GM19397 (cell line): ENCODE measurements around the gene LIMS2.
A peak's percentile ranks its signal among the peaks of the same experiment; 100 is the strongest.

Source experiments
- ATAC-seq: cut with Tn5 transposase; IDR thresholded peaks from one replicate; pipeline ENCODE4 v1.9.1; 2021; ENCODE audit warnings: mild to moderate bottlenecking, moderate library complexity; ENCODE audit not compliant: unreplicated experiment

Gene LIMS2

GRCh38 chr2:127647242-127648190 is 27.8 kb downstream of the LIMS2 start:
- ATAC-seq: no peak

DNA sequence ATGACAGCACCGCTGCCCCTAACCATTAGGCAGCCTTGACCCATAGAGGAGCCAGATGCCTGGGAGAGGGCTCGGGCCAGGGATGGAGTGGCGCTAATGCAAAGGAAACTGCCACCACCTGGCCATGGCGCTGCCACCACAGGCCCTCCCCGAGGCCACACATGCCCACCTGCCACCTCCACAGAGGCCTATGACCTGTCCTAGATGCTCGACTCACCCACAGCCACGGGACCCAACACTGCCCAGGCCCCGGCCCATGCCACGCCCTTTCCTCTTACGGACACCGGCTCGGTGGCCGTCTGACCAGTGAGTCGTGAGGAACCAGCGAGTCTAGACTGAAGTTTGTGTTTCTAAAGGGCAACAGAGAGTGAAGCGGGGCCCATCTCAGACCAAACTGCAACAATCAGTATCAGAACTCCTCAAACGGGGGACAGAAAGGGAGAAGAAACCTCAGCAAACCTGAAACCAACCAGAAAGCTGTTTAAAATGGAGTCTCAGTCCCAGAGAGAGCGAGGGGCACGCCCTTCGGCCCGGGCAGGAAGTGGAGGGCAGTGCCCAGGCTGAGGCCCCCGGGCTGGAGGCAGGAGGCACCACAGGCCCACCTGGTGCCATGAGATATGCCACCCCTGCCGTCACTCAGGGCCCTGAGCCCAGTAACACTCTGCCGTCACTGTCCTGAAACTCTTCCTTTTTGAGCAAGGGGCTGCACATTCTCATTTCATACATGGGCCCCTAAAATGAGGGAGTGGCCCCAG is 28.7 kb downstream of the LIMS2 start:
- no peak for ATAC-seq

DNA sequence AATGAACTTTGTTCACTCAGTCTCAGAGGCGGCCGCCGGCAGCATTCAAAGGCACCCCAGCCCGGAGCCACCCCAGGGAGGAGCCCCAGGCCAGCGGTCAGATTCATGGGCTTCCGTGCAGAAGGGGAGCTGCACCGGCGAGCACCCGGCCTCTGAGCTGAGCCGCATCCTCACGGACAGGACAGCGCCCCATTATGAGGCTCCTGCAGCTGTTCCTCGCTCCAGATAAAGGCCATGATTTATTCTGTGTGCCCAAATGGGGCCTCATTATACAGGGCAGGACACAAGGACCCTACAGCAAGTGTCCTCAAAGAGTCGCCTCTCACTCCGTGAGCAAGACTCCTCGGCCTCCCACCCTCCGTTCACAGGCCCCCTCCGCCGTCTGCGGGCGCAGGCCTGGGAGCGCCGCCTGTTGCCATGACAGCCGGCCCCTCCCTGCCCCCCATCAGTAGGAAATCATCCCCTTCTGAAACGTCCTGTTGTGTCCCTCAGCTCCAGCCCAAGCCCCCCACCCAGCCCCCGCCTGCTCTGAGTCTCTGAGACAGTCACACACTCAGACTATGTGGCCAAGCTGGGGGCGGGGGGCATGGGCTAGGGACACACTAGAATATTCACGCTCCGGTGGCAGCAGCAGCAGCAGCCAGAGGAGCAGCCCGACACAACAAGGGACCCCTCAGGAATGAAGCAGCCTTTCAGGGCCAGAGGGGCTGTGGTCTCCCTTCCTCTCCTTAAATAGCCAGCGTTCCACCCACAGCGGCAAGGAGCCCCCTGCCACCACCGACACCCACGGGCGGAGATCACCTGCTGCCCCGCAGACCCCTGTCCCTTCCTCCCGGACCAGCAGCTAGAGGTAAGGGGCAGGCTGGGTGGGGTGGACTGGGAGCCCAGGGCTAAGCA is 29.7 kb downstream of the LIMS2 start, which contains the start of gene GPR17:
GPR17 (plus strand) TSS at position 759 of the 897 bp plus-strand sequence. CDS start 4,583 bp downstream, outside the sequence.
- ATAC-seq: no peak

DNA sequence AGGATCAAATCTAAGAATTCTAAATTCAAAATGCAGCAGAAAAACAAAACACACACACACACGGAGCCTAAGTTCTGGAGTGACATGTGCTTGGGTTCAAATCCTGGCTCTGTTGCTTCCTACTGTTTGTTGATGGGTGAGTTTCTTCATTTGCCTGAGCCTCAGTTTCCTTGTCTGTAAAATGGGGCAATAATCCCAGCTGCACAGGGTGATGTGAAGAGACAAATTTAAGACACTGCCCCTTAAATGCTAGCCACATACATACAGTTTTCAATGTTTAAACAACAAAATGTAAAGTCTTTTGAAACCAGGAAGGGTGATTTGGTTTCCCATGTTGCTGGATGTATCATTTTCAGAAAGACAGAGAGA is 30.3 kb downstream of the LIMS2 start:
- ATAC-seq: no peak

GRCh38 chr2:127644066-127645025 is 31.0 kb downstream of the LIMS2 start:
- no peak for ATAC-seq

GRCh38 chr2:127643439-127644065 is 31.8 kb downstream of the LIMS2 start:
- ATAC-seq: no peak

- ATAC-seq: no peak
These were observed 32.5 kb downstream of the LIMS2 start for GRCh38 chr2:127642706-127643438.

DNA sequence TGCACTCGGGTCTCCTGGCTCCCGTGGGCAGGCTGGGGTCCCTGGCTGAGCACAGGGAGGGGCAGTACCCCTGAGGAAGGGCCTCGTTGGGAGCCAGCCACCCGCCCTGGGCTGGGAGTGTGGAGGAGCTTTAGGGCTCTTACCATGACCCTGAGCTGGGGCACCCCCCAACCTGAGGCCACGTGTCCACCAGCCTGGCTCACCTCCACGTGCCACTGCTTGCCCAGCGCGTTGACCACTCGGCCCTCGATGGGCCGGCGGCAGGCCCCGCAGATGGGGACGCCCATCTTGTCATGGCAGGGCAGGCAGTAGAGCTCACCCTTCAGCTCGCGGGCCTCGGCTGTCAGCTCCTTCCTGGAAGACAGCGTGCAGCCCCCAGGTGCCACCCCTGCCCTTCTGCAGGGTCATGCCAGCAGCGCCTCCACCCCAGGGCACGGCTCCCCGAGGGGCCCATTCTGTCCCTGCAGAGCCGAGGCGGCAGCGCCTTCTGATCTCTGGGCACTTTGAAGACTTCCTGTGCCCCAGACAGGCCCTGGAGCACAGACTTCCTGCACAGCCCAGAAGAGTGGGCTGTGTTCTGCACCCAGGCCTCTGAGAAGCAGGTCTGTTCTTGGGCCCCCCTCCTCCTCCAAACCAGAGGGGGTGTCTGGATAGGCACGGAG is 33.4 kb downstream of the LIMS2 start:
- ATAC-seq: no peak

DNA sequence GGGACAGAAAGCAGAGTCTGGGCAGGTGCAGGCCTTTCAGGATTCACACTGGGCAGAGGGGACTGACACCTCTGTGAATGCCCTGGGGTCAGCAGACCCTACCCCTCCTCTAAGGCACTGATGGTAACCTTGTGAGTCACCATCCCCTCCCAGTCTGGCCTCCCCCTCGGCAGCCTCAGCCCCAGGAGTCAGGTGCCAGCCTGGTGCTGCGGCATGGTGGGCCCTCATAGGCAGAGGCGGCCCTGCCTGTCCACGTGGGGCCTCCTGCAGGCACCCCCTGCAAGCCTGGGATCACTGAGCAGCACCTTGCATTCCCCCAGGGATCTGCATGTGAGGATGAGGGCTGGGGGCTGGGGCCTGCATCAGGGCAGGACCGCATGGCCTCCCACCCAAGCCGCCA is 34.2 kb downstream of the LIMS2 start:
- ATAC-seq: no peak

DNA sequence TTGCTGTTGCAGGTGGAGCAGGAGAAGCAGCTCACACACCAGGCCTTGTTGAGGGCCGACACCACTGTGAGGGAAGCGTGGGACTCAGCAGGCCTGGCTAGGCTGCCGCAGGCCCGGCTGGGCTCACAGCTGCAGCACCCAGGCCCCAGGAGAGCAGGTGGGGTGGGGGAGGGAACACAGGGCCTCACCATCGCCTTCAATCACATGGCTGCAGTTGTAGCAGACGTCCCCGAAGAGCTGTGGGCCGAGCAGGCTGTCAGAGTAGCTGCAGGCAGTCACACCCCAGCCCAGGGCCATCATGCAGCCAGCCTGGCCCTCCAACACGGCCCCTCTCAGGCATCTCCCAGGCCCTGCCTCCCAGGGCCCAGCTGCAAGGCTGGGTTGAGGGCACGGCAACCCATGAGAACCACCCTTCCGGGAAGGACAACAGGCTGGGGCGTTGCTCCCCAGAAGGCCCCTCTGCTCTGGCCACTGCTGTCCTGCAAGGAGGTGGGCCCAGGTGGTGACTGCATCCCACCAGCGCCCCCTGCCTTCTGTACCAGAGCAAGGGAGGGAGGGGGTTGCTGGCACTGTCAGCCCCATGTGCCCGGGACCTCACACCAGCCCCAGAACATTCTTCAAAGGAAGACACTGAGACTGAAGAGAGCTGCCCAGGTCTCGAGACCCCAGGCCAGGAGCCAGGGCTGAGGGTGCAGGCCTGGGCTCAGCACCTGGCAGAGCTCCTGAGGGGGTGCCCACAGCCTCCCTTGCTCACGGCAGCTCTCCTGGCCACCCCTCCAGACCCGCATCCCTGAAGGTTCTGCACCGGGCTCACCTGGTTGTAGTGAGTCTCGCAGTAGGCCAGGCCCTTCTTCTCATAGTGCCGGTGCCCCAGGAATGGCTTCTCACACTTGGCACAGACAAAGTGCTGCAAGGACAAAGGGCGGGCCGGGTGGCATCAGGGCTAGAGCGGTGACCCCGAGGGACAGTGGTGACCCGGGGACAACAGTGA is 35.0 kb downstream of the LIMS2 start:
- peak; percentile 53 for ATAC-seq

DNA sequence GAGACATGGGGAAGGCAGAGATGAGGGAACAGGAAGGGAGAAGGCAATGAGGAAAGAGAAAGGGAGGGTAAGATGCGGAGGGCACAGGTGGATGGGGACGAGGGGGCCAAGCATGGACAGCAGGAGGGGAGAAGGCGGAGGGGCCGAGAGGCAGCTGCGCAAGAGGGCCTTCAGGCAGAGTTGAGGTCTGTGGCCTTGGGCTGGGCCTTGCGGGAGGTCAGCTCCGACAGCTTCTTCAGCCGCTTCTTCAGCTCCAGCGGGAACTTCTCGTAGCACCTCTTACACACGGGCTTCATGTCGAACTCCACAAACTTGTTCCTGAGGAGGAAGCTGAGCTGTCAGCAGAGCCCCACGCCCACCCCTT is 36.2 kb downstream of the LIMS2 start:
- ATAC-seq: no peak

GRCh38 chr2:127638361-127639110 is 36.8 kb downstream of the LIMS2 start:
- ATAC-seq: no peak

DNA sequence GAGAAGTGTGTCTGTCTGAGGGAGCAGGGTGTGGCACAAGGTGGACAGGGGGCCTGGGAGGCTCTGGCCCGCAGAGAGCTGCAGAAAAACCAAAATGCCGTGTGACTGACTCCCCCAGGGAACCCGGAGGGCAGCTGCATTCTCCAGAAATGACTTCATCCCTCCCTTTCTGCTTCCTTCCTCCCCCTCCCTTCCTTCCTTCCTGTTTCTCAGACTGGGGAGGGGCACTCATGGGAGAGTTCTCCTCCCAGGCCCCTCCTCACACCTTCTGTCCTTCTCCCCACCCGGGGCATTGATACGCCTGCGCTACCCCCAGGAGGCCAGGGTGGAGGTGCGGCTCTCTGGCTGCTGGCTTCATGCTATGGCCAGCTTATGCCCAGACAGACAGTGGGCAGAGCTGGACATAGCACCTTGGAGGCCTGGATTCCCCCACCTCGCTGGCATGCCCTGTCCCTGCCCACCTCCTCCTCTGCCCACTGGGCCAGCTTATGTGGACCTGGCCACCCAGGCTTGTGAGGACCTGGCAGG is 37.5 kb downstream of the LIMS2 start:
- ATAC-seq: no peak

DNA sequence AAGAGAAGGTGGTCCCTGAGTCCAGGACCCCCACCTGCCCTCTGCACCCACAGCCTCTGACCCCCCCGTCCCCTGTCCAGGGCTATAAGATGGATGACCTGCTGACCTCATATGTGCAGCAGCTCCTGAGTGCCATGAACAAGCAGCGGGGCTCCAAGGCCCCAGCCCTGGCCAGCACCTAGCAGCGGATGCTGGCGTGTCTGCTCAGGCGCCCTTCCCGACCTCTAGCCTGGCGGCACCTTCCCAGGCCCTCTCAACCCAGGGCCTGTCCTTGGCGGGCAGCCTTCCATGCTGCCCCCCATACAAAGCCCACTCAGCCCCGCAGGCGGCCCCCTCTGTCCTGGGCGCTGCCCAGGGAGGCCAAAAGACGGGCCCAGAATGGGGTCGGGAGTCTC is 38.1 kb downstream of the LIMS2 start:
- no peak for ATAC-seq

DNA sequence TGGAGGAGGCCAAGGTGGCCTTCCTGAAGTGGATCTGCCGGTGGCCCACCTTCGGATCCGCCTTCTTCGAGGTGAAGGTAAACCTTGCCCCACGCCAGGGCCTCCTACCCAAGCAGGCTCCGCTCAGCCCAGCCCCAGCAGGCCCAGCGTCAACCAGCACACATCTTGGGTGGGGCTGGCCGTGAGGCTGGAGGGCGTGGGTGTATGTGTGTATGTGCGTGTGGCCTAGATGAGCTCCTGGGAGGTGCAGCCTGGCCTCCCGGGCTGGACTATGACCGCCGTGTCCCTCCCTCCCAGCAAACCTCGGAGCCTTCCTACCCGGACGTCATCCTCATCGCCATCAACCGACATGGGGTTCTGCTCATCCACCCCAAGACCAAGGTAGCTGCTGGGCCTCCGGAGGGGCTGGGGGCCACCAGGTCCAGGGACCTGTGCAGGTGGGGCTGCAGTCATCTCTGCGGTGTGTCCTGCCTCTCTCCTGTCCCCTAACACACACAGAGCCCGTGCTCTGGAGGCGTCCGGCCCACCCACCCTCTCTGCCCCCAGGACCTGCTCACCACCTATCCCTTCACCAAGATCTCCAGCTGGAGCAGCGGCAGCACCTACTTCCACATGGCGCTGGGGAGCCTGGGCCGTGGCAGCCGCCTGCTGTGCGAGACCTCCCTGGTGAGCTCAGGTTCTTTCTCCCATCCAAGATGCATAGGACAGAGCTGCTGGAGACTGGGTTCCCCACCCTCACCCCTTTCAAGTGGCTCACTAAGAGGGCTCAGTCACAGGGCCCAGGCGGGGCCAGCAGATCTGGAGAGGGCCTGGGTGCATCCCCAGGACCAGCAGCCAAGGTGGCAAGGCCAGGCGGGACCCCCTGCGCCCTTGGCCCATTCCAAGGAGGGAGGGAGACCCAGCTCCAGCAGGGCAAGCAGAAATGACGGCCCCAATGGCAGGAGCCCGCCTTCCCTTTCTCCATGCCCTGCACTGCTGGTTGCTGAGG is 38.8 kb downstream of the LIMS2 start:
- ATAC-seq: no peak
